HEK293 (cell line): ENCODE results near the gene RAB1A.

ENCODE experiments used
- HOXC10 ChIP-seq: sonication (generic); formaldehyde crosslinking; IDR thresholded peaks from 2 replicates; pipeline ENCODE4 v1.8.1; 2023; ENCODE audit warnings: mild to moderate bottlenecking, missing genetic modification reagents
- HOXD13 ChIP-seq: sonication (generic); formaldehyde crosslinking; IDR thresholded peaks from 2 replicates; pipeline ENCODE4 v1.8.0; 2022; ENCODE audit warnings: missing genetic modification reagents, borderline replicate concordance
- RBAK ChIP-seq: fragments of 450-650 bp; formaldehyde crosslinking; IDR thresholded peaks from 2 replicates; pipeline ENCODE4 v1.5.1; 2016; ENCODE audit warnings: missing biosample characterization, missing genetic modification characterization
- REST ChIP-seq: fragments of 450-650 bp; formaldehyde crosslinking; IDR thresholded peaks from 2 replicates; pipeline ENCODE4 v1.5.1; 2016; ENCODE audit warnings: missing biosample characterization, missing genetic modification characterization
- SP3 ChIP-seq: fragments of 450-650 bp; formaldehyde crosslinking; IDR thresholded peaks from 2 replicates; pipeline ENCODE4 v1.5.1; 2016; ENCODE audit warnings: missing biosample characterization, missing genetic modification characterization
- YY2 ChIP-seq: fragments of 450-650 bp; formaldehyde crosslinking; IDR thresholded peaks from 2 replicates; pipeline ENCODE4 v1.5.1; 2016; ENCODE audit warnings: missing biosample characterization, missing genetic modification characterization
- ZBTB44 ChIP-seq: fragments of 450-650 bp; IDR thresholded peaks from 2 replicates; pipeline ENCODE4 v1.5.1; 2018; ENCODE audit warnings: missing biosample characterization, mild to moderate bottlenecking, missing genetic modification characterization
- ZFP3 ChIP-seq: fragments of 450-650 bp; formaldehyde crosslinking; IDR thresholded peaks from 2 replicates; pipeline ENCODE4 v1.5.1; 2016; ENCODE audit warnings: low read depth, missing biosample characterization, missing genetic modification characterization
- ZIC2 ChIP-seq: fragments of 450-650 bp; formaldehyde crosslinking; IDR thresholded peaks from 2 replicates; pipeline ENCODE4 v1.5.1; 2016; ENCODE audit warnings: missing biosample characterization, missing genetic modification characterization
- ZNF10 ChIP-seq: fragments of 450-650 bp; formaldehyde crosslinking; IDR thresholded peaks from 2 replicates; pipeline ENCODE4 v1.5.1; 2017; ENCODE audit warnings: missing biosample characterization, missing genetic modification characterization
- ZNF140 ChIP-seq: fragments of 450-650 bp; formaldehyde crosslinking; IDR thresholded peaks from 2 replicates; pipeline ENCODE4 v1.5.1; 2016; ENCODE audit warnings: missing biosample characterization, missing genetic modification characterization
- ZNF174 ChIP-seq: fragments of 450-650 bp; formaldehyde crosslinking; IDR thresholded peaks from 2 replicates; pipeline ENCODE4 v1.5.0; 2017; ENCODE audit warnings: missing biosample characterization, mild to moderate bottlenecking, missing genetic modification characterization
- ZNF202 ChIP-seq: fragments of 450-650 bp; formaldehyde crosslinking; IDR thresholded peaks from 2 replicates; pipeline ENCODE4 v1.5.1; 2016; ENCODE audit warnings: missing biosample characterization, missing genetic modification characterization, borderline replicate concordance
- ZNF221 ChIP-seq: fragments of 450-650 bp; formaldehyde crosslinking; IDR thresholded peaks from 2 replicates; pipeline ENCODE4 v1.5.1; 2017; ENCODE audit warnings: missing biosample characterization, missing genetic modification characterization, borderline replicate concordance
- ZNF26 ChIP-seq: fragments of 450-650 bp; formaldehyde crosslinking; IDR thresholded peaks from 2 replicates; pipeline ENCODE4 v1.5.1; 2016; ENCODE audit warnings: missing biosample characterization, missing genetic modification characterization
- ZNF280C ChIP-seq: fragments of 450-650 bp; formaldehyde crosslinking; IDR thresholded peaks from 2 replicates; pipeline ENCODE4 v1.5.1; 2016; ENCODE audit warnings: missing biosample characterization, missing genetic modification characterization
- ZNF350 ChIP-seq: fragments of 450-650 bp; formaldehyde crosslinking; IDR thresholded peaks from 2 replicates; pipeline ENCODE4 v1.5.0; 2017; ENCODE audit warnings: missing biosample characterization, mild to moderate bottlenecking, missing genetic modification characterization
- ZNF394 ChIP-seq: fragments of 450-650 bp; formaldehyde crosslinking; IDR thresholded peaks from 2 replicates; pipeline ENCODE4 v1.5.1; 2016; ENCODE audit warnings: missing biosample characterization, missing genetic modification characterization, mild to moderate bottlenecking, moderate library complexity, borderline replicate concordance
- ZNF398 ChIP-seq: fragments of 450-650 bp; formaldehyde crosslinking; IDR thresholded peaks from 2 replicates; pipeline ENCODE4 v1.5.1; 2017; ENCODE audit warnings: missing biosample characterization, missing genetic modification characterization
- ZNF549 ChIP-seq: fragments of 450-650 bp; IDR thresholded peaks from 2 replicates; pipeline ENCODE4 v1.5.1; 2018; ENCODE audit warnings: missing biosample characterization, missing genetic modification characterization, mild to moderate bottlenecking, inconsistent platforms, moderate library complexity
- ZNF555 ChIP-seq: fragments of 450-650 bp; formaldehyde crosslinking; conservative IDR thresholded peaks from 2 replicates; pipeline ENCODE4 v1.5.1; 2017; ENCODE audit warnings: missing biosample characterization, mild to moderate bottlenecking, missing genetic modification characterization, inconsistent platforms
- ZNF660 ChIP-seq: fragments of 450-650 bp; IDR thresholded peaks from 2 replicates; pipeline ENCODE4 v1.5.1; 2018; ENCODE audit warnings: missing biosample characterization, mild to moderate bottlenecking, missing genetic modification characterization
- ZNF664 ChIP-seq: fragments of 450-650 bp; formaldehyde crosslinking; IDR thresholded peaks from 2 replicates; pipeline ENCODE4 v1.5.1; 2016; ENCODE audit warnings: missing biosample characterization, missing genetic modification characterization
- ZNF776 ChIP-seq: fragments of 450-650 bp; formaldehyde crosslinking; IDR thresholded peaks from 2 replicates; pipeline ENCODE4 v1.5.0; 2017; ENCODE audit warnings: missing biosample characterization, missing genetic modification characterization, borderline replicate concordance
- ZSCAN23 ChIP-seq: fragments of 450-650 bp; formaldehyde crosslinking; IDR thresholded peaks from 2 replicates; pipeline ENCODE4 v1.5.1; 2016; ENCODE audit warnings: missing biosample characterization, missing genetic modification characterization
- ZSCAN4 ChIP-seq: fragments of 450-650 bp; formaldehyde crosslinking; IDR thresholded peaks from 2 replicates; pipeline ENCODE4 v1.5.1; 2017; ENCODE audit warnings: missing biosample characterization, missing genetic modification characterization

Gene RAB1A

GRCh38 chr2:65057391-65058052 lies 72.4 kb downstream of the RAB1A start (continued):
- TF ChIP-seq ZBTB44, result no peak
- no peak for TF ChIP-seq ZNF280C (tag by site-specific recombination)
- no peak for TF ChIP-seq ZNF664 (tag by site-specific recombination)
- TF ChIP-seq ZNF26 (tag by site-specific recombination), result no peak
- no peak for TF ChIP-seq ZNF174 (tag by site-specific recombination)
- TF ChIP-seq ZNF394 (tag by site-specific recombination), result no peak; the same call in 1 of the 2 replicates
- TF ChIP-seq ZNF555 (tag by site-specific recombination), result no peak
- TF ChIP-seq ZNF398 (tag by site-specific recombination), result no peak
- TF ChIP-seq REST (tag by site-specific recombination), result no peak
- TF ChIP-seq ZNF202 (tag by site-specific recombination), result no peak
- no peak for TF ChIP-seq HOXD13
- no peak for TF ChIP-seq ZNF140 (tag by site-specific recombination)
- TF ChIP-seq ZFP3, result no peak
- peak; percentile 52; the same call in 1 of the 2 replicates for TF ChIP-seq ZNF10 (tag by site-specific recombination)
- TF ChIP-seq ZIC2 (tag by site-specific recombination), result no peak
- TF ChIP-seq ZSCAN23 (tag by site-specific recombination), result no peak
- no peak for TF ChIP-seq ZNF350
- no peak for TF ChIP-seq YY2 (tag by site-specific recombination)
- TF ChIP-seq ZNF549 (tag by site-specific recombination), result no peak
- TF ChIP-seq RBAK (tag by site-specific recombination), result no peak
- TF ChIP-seq HOXC10 (CRISPR knock-in tag), result no peak
- peak; percentile 51 for TF ChIP-seq SP3 (tag by site-specific recombination)
- no peak for TF ChIP-seq ZSCAN4 (tag by site-specific recombination)
- TF ChIP-seq ZNF221 (tag by site-specific recombination), result no peak
- no peak for TF ChIP-seq ZNF776
- TF ChIP-seq ZNF660 (tag by site-specific recombination), result no peak
